ENCODE measurements around the gene CTSS. TPM values are rescaled to one million over a fixed set of nuclear protein-coding genes. Genes with fewer than 3 reads are reported as not detected.

Gene CTSS
- total RNA-seq, 1 experiment from 2014 or later = 6.3 TPM

DNA sequence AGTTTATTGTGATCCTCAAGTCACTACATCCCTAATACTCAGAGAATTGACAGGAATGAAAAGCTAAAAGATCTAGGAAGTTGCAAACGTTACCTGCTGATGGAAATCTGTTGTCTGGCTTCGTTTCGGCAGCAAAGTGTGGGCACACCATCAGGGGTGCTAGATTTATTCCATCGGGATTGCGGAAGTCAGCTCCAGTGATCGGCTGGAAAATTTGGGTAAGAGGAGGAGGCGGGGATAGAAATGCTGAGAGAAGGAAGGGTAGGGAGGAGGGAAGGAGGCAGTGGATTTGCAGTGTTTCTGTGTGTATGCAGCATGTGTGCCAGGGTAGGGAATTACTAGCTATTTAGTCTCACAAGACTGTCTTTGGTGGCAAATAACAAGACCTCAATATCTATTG is 42.5 kb upstream of the CTSS start, which contains the start of gene CTSK:
Gene CTSK (minus strand): TSS at position 140 of the 400 bp plus-strand sequence. CDS start 1,455 bp downstream, outside the sequence.
- POLR2A ChIA-PET (ENCODE audit: unreplicated experiment) = interaction anchor here (0.6 to 0.7 kb wide), 2 partner anchors 18 to 228 kb away, joined by 3 to 4 read pairs; partner anchors contain the start of gene MCL1
- Histone ChIP-seq H3K27me3 (ENCODE audit: insufficient read depth, low read depth) (no peaks in the 10 kb centered on the region), H3K4me3 (no peak within 1 kb of the TSS), H3K36me3 (ENCODE audit: low read depth) (no peaks in the 10 kb centered on the region), H3K27ac (no peak within 1 kb of the TSS), H3K9me3 (ENCODE audit: insufficient read depth, low read depth) (no peaks in the 10 kb centered on the region), H3K79me2 (ENCODE audit: low read depth) (no peaks in the 10 kb centered on the region), H4K20me1 (ENCODE audit: insufficient read depth) (no peaks in the 10 kb centered on the region), H3K4me1 (replicated peaks; ENCODE audit: insufficient read depth) (no peaks in the 10 kb centered on the region), H2AFZ (no peak within 1 kb of the TSS), H3F3A (ENCODE audit: insufficient read depth, low read depth) (no peaks in the 10 kb centered on the region), H3K9me2 (ENCODE audit: insufficient read depth) (no peaks in the 10 kb centered on the region), H3K4me2 (no peak within 1 kb of the TSS)
- intact Hi-C loops (cut with micrococcal nuclease; ENCODE audit: unreplicated experiment) = no loop called here
- TF ChIP-seq, protein P1, sequence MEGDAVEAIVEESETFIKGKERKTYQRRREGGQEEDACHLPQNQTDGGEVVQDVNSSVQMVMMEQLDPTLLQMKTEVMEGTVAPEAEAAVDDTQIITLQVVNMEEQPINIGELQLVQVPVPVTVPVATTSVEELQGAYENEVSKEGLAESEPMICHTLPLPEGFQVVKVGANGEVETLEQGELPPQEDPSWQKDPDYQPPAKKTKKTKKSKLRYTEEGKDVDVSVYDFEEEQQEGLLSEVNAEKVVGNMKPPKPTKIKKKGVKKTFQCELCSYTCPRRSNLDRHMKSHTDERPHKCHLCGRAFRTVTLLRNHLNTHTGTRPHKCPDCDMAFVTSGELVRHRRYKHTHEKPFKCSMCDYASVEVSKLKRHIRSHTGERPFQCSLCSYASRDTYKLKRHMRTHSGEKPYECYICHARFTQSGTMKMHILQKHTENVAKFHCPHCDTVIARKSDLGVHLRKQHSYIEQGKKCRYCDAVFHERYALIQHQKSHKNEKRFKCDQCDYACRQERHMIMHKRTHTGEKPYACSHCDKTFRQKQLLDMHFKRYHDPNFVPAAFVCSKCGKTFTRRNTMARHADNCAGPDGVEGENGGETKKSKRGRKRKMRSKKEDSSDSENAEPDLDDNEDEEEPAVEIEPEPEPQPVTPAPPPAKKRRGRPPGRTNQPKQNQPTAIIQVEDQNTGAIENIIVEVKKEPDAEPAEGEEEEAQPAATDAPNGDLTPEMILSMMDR (conservative IDR thresholded peaks at IDR 0.05) = no peak
- no peak for TF ChIP-seq EZH2 (IDR thresholded peaks at IDR 0.05; ENCODE audit: low read depth)
- CTCF ChIA-PET = interaction anchor here (0.5 kb wide), 1 partner anchor 575 kb away, joined by 3 read pairs; no protein-coding TSS in a partner anchor
- DNase-seq = no peak
- no TSS peak for BruUV-seq (replicated peaks)

- Histone ChIP-seq H4K20me1 (ENCODE audit: insufficient read depth) (no peaks in the 10 kb centered on the region), H3K27ac (no peak overlapping the region), H3K36me3 (ENCODE audit: low read depth) (no peaks in the 10 kb centered on the region), H3F3A (ENCODE audit: insufficient read depth, low read depth) (no peaks in the 10 kb centered on the region), H3K4me1 (replicated peaks; ENCODE audit: insufficient read depth) (no peaks in the 10 kb centered on the region), H2AFZ (no peak overlapping the region), H3K4me3 (no peak overlapping the region), H3K79me2 (ENCODE audit: low read depth) (no peaks in the 10 kb centered on the region), H3K9me2 (ENCODE audit: insufficient read depth) (no peaks in the 10 kb centered on the region), H3K4me2 (no peak overlapping the region), H3K27me3 (ENCODE audit: insufficient read depth, low read depth) (no peaks in the 10 kb centered on the region), H3K9me3 (ENCODE audit: insufficient read depth, low read depth) (no peaks in the 10 kb centered on the region)
- ChIA-PET CTCF (no interaction called here), POLR2A (ENCODE audit: unreplicated experiment) (no interaction called here)
- TF ChIP-seq, protein P1 (conservative IDR thresholded peaks at IDR 0.05) = no peak
- TF ChIP-seq EZH2 (IDR thresholded peaks at IDR 0.05; ENCODE audit: low read depth) = no peak
- no TSS peak for BruUV-seq (replicated peaks)
- no peak for DNase-seq
- intact Hi-C loops (cut with micrococcal nuclease; ENCODE audit: unreplicated experiment) = no loop called here
Measured at GRCh38 chr1:150807249-150808023, 41.9 kb upstream of the CTSS start.

DNA sequence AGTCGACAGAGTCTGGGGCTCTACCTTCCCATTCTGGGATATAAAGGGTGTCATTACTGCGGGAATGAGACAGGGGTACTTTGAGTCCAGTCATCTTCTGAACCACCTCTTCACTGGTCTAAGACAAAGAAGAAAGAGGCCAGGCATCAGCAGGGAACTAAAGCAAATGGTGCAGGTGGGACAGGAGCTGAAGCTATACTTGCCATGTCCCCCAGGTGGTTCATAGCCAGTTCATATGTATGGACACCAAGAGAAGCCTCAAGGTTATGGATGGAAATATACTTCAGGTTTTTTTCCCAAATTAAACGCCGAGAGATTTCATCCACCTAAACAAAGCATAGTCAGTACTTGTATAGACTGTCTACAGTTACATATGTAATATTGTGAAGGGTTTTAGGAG is 40.3 kb upstream of the CTSS start:
- H3K9me2 ChIP-seq (ENCODE audit: insufficient read depth) = no peaks in the 10 kb centered on the region
- CTCF ChIA-PET = no interaction called here
- no peaks in the 10 kb centered on the region for H3K27me3 ChIP-seq (ENCODE audit: insufficient read depth, low read depth)
- no peaks in the 10 kb centered on the region for H3K4me1 ChIP-seq (replicated peaks; ENCODE audit: insufficient read depth)
- intact Hi-C loops (cut with micrococcal nuclease; ENCODE audit: unreplicated experiment) = no loop called here
- H3K4me2 ChIP-seq = no peak overlapping the region
- no peaks in the 10 kb centered on the region for H3K36me3 ChIP-seq (ENCODE audit: low read depth)
- H3F3A ChIP-seq (ENCODE audit: insufficient read depth, low read depth) = no peaks in the 10 kb centered on the region
- H2AFZ ChIP-seq = no peak overlapping the region
- DNase-seq = no peak
- no TSS peak for BruUV-seq (replicated peaks)
- POLR2A ChIA-PET (ENCODE audit: unreplicated experiment) = no interaction called here
- no peaks in the 10 kb centered on the region for H3K79me2 ChIP-seq (ENCODE audit: low read depth)
- TF ChIP-seq, protein P1 (conservative IDR thresholded peaks at IDR 0.05) = no peak
- no peak for TF ChIP-seq EZH2 (IDR thresholded peaks at IDR 0.05; ENCODE audit: low read depth)
- H3K27ac ChIP-seq = no peak overlapping the region
- no peak overlapping the region for H3K4me3 ChIP-seq
- no peaks in the 10 kb centered on the region for H4K20me1 ChIP-seq (ENCODE audit: insufficient read depth)
- H3K9me3 ChIP-seq (ENCODE audit: insufficient read depth, low read depth) = no peaks in the 10 kb centered on the region

Measured in PC-9 (cell line).